Keratinocyte (primary cell): ENCODE data around the gene MAPK7. TPM values are rescaled to one million over a fixed set of nuclear protein-coding genes. Genes with fewer than 3 reads are reported as not detected.

ENCODE experiments used
- DNase-seq: peaks from one replicate; pipeline ENCODE4 v3.0.0-alpha.2; 2011; ENCODE audit warnings: low read depth, missing footprints, low spot score
- FAIRE-seq: peaks from 2 replicates; lab custom pipeline; 2011; peaks lifted over from hg19 to GRCh38; lab: Jason Lieb, UNC
- H2AFZ ChIP-seq: 2 replicates; pipeline ENCODE4 v1.6.0; 2012; ENCODE audit warnings: low read length, control low read depth, inconsistent platforms; ENCODE audit not compliant: control insufficient read depth
- H3K27ac ChIP-seq: 2 replicates; pipeline ENCODE4 v1.5.1; 2011; ENCODE audit warnings: low read length; ENCODE audit not compliant: control insufficient read depth, insufficient read depth
- H3K27me3 ChIP-seq: 3 replicates; pipeline ENCODE4 v1.6.0; 2011; ENCODE audit warnings: low read length; ENCODE audit not compliant: control insufficient read depth, insufficient read depth; ENCODE audit errors: extremely low read depth
- H3K36me3 ChIP-seq, 2 experiments: 2 replicates in 1 of 2; 3 replicates in 1 of 2; pipeline ENCODE4 v1.5.1; 2011; ENCODE audit warnings: low read length in 2 of 2, mild to moderate bottlenecking in 1 of 2; ENCODE audit not compliant: control insufficient read depth in 2 of 2, insufficient read depth in 2 of 2; ENCODE audit errors: extremely low read depth in 1 of 2
- H3K4me1 ChIP-seq: 3 replicates; pipeline ENCODE4 v1.5.1; 2011; ENCODE audit warnings: low read length; ENCODE audit not compliant: control insufficient read depth, insufficient read depth; ENCODE audit errors: extremely low read depth
- H3K4me2 ChIP-seq: 3 replicates; pipeline ENCODE4 v1.6.0; 2011; ENCODE audit warnings: low read depth, low read length; ENCODE audit not compliant: control insufficient read depth, insufficient read depth; ENCODE audit errors: extremely low read depth
- H3K4me3 ChIP-seq, 3 experiments: fragments of 200-600 bp in 1 of 3; sonication (generic) in 1 of 3; 2 replicates in 2 of 3; 3 replicates in 1 of 3; pipeline ENCODE4 v1.5.1; 2011 to 2016; ENCODE audit warnings: low read length in 3 of 3, mild to moderate bottlenecking in 3 of 3, control low read depth in 2 of 3, inconsistent platforms in 1 of 3, low read depth in 1 of 3, mixed read lengths in 1 of 3, mixed run types in 1 of 3, moderate library complexity in 1 of 3; ENCODE audit not compliant: control insufficient read depth in 2 of 3, insufficient read depth in 2 of 3; ENCODE audit errors: extremely low read depth in 1 of 3
- H3K79me2 ChIP-seq: 2 replicates; pipeline ENCODE4 v1.6.0; 2012; ENCODE audit warnings: low read length; ENCODE audit not compliant: control insufficient read depth, insufficient read depth
- H3K9ac ChIP-seq: 3 replicates; pipeline ENCODE4 v1.6.0; 2011; ENCODE audit warnings: low read length; ENCODE audit not compliant: control insufficient read depth, insufficient read depth; ENCODE audit errors: extremely low read depth
- H3K9me1 ChIP-seq: 3 replicates; pipeline ENCODE4 v1.6.0; 2011; ENCODE audit warnings: low read length; ENCODE audit not compliant: control insufficient read depth, insufficient read depth; ENCODE audit errors: extremely low read depth
- H3K9me3 ChIP-seq: 2 replicates; pipeline ENCODE4 v1.5.1; 2012; ENCODE audit warnings: low read depth, low read length; ENCODE audit not compliant: control insufficient read depth
- H4K20me1 ChIP-seq: 3 replicates; pipeline ENCODE4 v1.6.0; 2011; ENCODE audit warnings: low read length; ENCODE audit not compliant: control insufficient read depth, insufficient read depth; ENCODE audit errors: extremely low read depth
- CTCF ChIP-seq, 3 experiments: IDR thresholded peaks in 1 of 3; conservative IDR thresholded peaks in 1 of 3; optimal IDR thresholded peaks in 1 of 3; 2 replicates in 2 of 3; 3 replicates in 1 of 3; pipeline versions ENCODE3 to v1.5.1; 2011; ENCODE audit warnings: low read length in 3 of 3, mild to moderate bottlenecking in 3 of 3, moderate library complexity in 2 of 3, control low read depth in 1 of 3, inconsistent platforms in 1 of 3; ENCODE audit not compliant: insufficient read depth in 2 of 3; ENCODE audit errors: extremely low read depth in 1 of 3
- EZH2 ChIP-seq: IDR thresholded peaks from one replicate; pipeline ENCODE4 v1.6.1; 2012; ENCODE audit warnings: inconsistent platforms, mild to moderate bottlenecking, low read length, moderate library complexity
- dilution Hi-C: fragments of 300-500 bp; cut with MboI; formaldehyde crosslinking; loops from one replicate; pipeline ENCODE4 v1.7.0; 2020; ENCODE audit warnings: low sequenced_read_pairs; ENCODE audit not compliant: extremely low pct_ligation_motif_present
- polyA plus RNA-seq, 5 experiments: library from polyadenylated mRNA; depleted of rRNA in 3 of 5; stranded (reverse) in 3 of 5; stranded (forward) in 1 of 5; unstranded in 1 of 5; fragments of >200 nt; gene quantifications; 1 replicate in 1 of 5; 2 replicates in 3 of 5; 3 replicates in 1 of 5; pipeline versions ENCODE4 v1.2.1 to v1.2.3, GENCODE V29; 2011 to 2012; ENCODE audit warnings: missing spikeins in 2 of 5, low read depth in 1 of 5, low replicate concordance in 1 of 5

MAPK7 gene
- polyA plus RNA-seq, 1 donor (not counting 4 experiments of a cell fraction or from before 2014, with no cell fraction given): 4.3 TPM

DNA sequence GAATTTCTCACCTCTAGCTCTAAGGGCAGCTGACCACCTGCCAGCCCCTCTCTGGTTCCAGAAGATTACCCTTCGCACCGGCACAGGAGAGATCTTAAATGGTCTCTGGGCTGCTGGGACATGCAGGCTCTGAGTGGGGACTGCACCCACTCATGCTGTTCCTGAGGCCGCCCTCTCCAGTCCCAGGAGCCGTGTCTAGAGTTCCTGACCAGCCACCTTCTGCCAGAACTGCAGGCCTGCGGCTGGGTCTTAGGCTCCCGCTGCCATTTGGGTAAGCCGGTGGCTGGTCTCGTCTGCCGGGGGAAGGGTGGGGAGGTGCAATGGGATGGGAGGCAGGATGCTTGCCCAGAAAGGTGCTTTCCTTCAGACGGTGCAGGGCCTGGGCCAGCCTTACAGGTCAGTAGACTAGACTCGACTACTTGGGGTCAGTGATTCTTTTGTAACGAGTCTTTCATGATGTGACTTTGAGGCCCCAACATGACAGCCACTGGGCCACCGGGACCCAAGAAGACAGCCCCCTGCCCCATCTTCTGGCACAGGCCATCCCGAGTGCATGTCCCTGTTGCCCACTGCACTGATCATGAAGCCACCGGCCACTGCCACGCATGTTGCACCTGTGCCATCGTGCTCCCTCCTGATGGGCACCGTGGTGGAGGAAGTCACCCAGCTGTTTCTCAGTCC is 42.2 kb upstream of the MAPK7 start:
- H3K4me3 ChIP-seq: no peak overlapping the region
- DNase-seq (no peak), FAIRE-seq (no peak)
- peaks cover 6 to 12% of the 10 kb centered on the region in 2 experiments for H3K36me3 ChIP-seq
- no peaks in the 10 kb centered on the region for H3K79me2 ChIP-seq
- TF ChIP-seq EZH2 (no peak), CTCF (optimal IDR thresholded peaks at IDR 0.05 in 1 of 3, IDR thresholded peaks at IDR 0.05 in 1 of 3, conservative IDR thresholded peaks at IDR 0.05 in 1 of 3; ENCODE audit: extremely low read depth in 1 of 3, insufficient read depth in 2 of 3, low read length in 3 of 3) (no peak)
- H3K27ac ChIP-seq: no peak overlapping the region
- H3K9ac ChIP-seq: no peak overlapping the region
- peaks cover 5% of the 10 kb centered on the region for H3K9me1 ChIP-seq
- H3K27me3 ChIP-seq: no peaks in the 10 kb centered on the region
- no peak overlapping the region for H2AFZ ChIP-seq
- peaks cover 12% of the 10 kb centered on the region for H3K4me1 ChIP-seq
- H4K20me1 ChIP-seq: no peaks in the 10 kb centered on the region
- H3K9me3 ChIP-seq: no peaks in the 10 kb centered on the region
- H3K4me2 ChIP-seq: no peak overlapping the region
- dilution Hi-C loops: no loop called here

- FAIRE-seq: no peak
- Histone ChIP-seq H3K9me3 (no peaks in the 10 kb centered on the region), H3K4me1 (peaks cover 10% of the 10 kb centered on the region), H3K27me3 (no peaks in the 10 kb centered on the region), H3K9me1 (no peaks in the 10 kb centered on the region), H3K9ac (no peak overlapping the region), H2AFZ (no peak overlapping the region), H3K27ac (no peak overlapping the region), H4K20me1 (no peaks in the 10 kb centered on the region), H3K36me3 (peaks cover 5 to 12% of the 10 kb centered on the region in 2 experiments), H3K79me2 (no peaks in the 10 kb centered on the region), H3K4me3 (no peak overlapping the region), H3K4me2 (no peak overlapping the region)
- dilution Hi-C loops: no loop called here
- no peak for TF ChIP-seq EZH2
- no peak for TF ChIP-seq CTCF (optimal IDR thresholded peaks at IDR 0.05 in 1 of 3, IDR thresholded peaks at IDR 0.05 in 1 of 3, conservative IDR thresholded peaks at IDR 0.05 in 1 of 3; ENCODE audit: extremely low read depth in 1 of 3, insufficient read depth in 2 of 3, low read length in 3 of 3)
- DNase-seq: no peak
Measured at GRCh38 chr17:19336938-19337711, 41.2 kb upstream of the MAPK7 start.
